Measurements from ENCODE around the gene TBC1D22A. TPM values are rescaled to one million over a fixed set of nuclear protein-coding genes. Genes with fewer than 3 reads are reported as not detected.

TBC1D22A gene
- total and polyA plus RNA-seq, 9 of the 15 experiments (the other 6 are each of a cell fraction or from before 2014, with no cell fraction given): 0.20 to 11.5 (median 5.2) TPM

DNA sequence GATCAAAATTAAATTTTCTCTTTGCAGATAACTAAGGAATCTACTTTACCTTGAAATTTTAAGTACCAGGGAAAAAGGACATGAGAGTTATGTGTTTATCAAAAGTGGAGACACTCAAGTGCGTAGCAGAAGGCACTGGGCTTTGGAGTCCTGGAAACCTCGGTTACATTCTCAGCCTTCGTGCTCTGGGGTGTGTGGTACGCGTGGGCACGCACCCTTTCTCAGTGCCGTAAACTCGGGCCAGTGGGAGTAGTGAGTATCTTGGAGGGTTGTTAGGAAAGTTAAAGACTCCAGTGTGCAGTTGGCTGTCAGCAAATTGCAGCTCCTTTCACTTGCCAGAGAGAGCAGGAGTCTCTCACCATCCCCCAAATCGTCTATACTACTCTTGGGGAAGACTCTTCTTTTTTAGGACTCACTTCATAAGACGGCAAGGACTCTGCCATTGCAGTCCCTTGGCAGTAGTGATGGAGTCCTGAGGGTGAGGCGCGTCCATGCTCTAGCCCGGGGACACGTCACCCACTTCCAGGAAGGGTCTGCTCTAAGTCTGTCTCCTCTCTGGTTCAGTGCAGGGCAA lies 171.8 kb downstream of the TBC1D22A start:
- Histone ChIP-seq H2AFZ (ENCODE audit: low read depth, low read length) (peak overlapping the region; percentile 59), H3K79me2 (ENCODE audit: control insufficient read depth, insufficient read depth, low read length) (peaks cover 9% of the 10 kb centered on the region), H3K4me2 (ENCODE audit: insufficient read depth, low read length) (peak overlapping the region; percentile 83), H4K20me1 (replicated peaks; ENCODE audit: control insufficient read depth, insufficient read depth, low read length) (0 out of 2 replicates have a peak, but pooled peaks cover 4% of the 10 kb centered on the region), H3K9ac (ENCODE audit: insufficient read depth in 1 of 2, low read depth in 2 of 2, low read length in 2 of 2) (peak overlapping the region; percentile 75 to 86), H3K9me3 (replicated peaks; ENCODE audit: control insufficient read depth, insufficient read depth, low read depth, low read length) (no peaks in the 10 kb centered on the region), H3K36me3 (ENCODE audit: control insufficient read depth, insufficient read depth, low read length) (no peaks in the 10 kb centered on the region), H3K4me1 (replicated peaks in 1 of 2; ENCODE audit: control insufficient read depth in 2 of 2, insufficient read depth in 2 of 2, low read length in 2 of 2) (peaks cover 27 to 35% of the 10 kb centered on the region in 2 experiments), H3K27me3 (ENCODE audit: control insufficient read depth in 2 of 2, insufficient read depth in 2 of 2, low read length in 2 of 2) (no peaks in the 10 kb centered on the region), H3K4me3 (peak overlapping the region; percentile 15; the same call in 1 of the 2 replicates), H3K27ac (ENCODE audit: extremely low read depth, low read depth, low read length) (peak overlapping the region; percentile 97), H3K9me1 (ENCODE audit: control insufficient read depth, insufficient read depth, low read length) (peaks cover 2% of the 10 kb centered on the region)
- BruUV-seq (replicated peaks): no TSS peak
- ATAC-seq: no peak
- DNase-seq (ENCODE audit: extremely low read depth in 1 of 4, low spot score in 3 of 4): peak in 2 of 4 experiments; percentile 43
- no peak for FAIRE-seq
- intact Hi-C loops (cut with micrococcal nuclease) (no loop called here), in situ Hi-C loops (cut with MboI) (no loop called here)
- WGBS (ENCODE audit: insufficient coverage, low coverage, missing lambda C conversion rate): 42% methylated on average over 10 of the region's 14 CpGs
- CTCF ChIA-PET (ENCODE audit: low intra/inter-chr PET ratio): no interaction called here
- POLR2A ChIA-PET: interaction anchor here (0.6 to 1.9 kb wide), 5 partner anchors 9 to 79 kb away, joined by 3 to 8 read pairs (median 4); no protein-coding TSS in a partner anchor
- TF ChIP-seq, protein P1, sequence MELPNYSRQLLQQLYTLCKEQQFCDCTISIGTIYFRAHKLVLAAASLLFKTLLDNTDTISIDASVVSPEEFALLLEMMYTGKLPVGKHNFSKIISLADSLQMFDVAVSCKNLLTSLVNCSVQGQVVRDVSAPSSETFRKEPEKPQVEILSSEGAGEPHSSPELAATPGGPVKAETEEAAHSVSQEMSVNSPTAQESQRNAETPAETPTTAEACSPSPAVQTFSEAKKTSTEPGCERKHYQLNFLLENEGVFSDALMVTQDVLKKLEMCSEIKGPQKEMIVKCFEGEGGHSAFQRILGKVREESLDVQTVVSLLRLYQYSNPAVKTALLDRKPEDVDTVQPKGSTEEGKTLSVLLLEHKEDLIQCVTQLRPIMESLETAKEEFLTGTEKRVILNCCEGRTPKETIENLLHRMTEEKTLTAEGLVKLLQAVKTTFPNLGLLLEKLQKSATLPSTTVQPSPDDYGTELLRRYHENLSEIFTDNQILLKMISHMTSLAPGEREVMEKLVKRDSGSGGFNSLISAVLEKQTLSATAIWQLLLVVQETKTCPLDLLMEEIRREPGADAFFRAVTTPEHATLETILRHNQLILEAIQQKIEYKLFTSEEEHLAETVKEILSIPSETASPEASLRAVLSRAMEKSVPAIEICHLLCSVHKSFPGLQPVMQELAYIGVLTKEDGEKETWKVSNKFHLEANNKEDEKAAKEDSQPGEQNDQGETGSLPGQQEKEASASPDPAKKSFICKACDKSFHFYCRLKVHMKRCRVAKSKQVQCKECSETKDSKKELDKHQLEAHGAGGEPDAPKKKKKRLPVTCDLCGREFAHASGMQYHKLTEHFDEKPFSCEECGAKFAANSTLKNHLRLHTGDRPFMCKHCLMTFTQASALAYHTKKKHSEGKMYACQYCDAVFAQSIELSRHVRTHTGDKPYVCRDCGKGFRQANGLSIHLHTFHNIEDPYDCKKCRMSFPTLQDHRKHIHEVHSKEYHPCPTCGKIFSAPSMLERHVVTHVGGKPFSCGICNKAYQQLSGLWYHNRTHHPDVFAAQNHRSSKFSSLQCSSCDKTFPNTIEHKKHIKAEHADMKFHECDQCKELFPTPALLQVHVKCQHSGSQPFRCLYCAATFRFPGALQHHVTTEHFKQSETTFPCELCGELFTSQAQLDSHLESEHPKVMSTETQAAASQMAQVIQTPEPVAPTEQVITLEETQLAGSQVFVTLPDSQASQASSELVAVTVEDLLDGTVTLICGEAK (IDR thresholded peaks at IDR 0.05): 0 out of 2 replicates have a peak, but pooled peaks have one; percentile 10
- TF ChIP-seq, protein P1 (CRISPR knock-in tag; IDR thresholded peaks at IDR 0.05): no peak
- no peak for TF ChIP-seq SAFB2 (IDR thresholded peaks at IDR 0.05; ENCODE audit: borderline replicate concordance, low read depth, low read length, severe bottlenecking)
- TF ChIP-seq POLR2B (IDR thresholded peaks at IDR 0.05; ENCODE audit: low read depth, partially characterized antibody): no peak
- no peak for TF ChIP-seq HDAC8 (tag; IDR thresholded peaks at IDR 0.05)
- TF ChIP-seq, protein P2, sequence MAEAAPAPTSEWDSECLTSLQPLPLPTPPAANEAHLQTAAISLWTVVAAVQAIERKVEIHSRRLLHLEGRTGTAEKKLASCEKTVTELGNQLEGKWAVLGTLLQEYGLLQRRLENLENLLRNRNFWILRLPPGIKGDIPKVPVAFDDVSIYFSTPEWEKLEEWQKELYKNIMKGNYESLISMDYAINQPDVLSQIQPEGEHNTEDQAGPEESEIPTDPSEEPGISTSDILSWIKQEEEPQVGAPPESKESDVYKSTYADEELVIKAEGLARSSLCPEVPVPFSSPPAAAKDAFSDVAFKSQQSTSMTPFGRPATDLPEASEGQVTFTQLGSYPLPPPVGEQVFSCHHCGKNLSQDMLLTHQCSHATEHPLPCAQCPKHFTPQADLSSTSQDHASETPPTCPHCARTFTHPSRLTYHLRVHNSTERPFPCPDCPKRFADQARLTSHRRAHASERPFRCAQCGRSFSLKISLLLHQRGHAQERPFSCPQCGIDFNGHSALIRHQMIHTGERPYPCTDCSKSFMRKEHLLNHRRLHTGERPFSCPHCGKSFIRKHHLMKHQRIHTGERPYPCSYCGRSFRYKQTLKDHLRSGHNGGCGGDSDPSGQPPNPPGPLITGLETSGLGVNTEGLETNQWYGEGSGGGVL (CRISPR knock-in tag; IDR thresholded peaks at IDR 0.05): no peak
- TF ChIP-seq KAT8 (IDR thresholded peaks at IDR 0.05; ENCODE audit: low read depth): no peak
- TF ChIP-seq CXXC5 (CRISPR knock-in tag; IDR thresholded peaks at IDR 0.05): 0 out of 2 replicates have a peak, but pooled peaks have one; percentile 35

Data from K562 (cell line).